Spinal cord (tissue), 10 donors: ENCODE data around the gene PAXIP1. TPM values are rescaled to one million over a fixed set of nuclear protein-coding genes. Genes with fewer than 3 reads are reported as not detected.

Source experiments
- DNase-seq, 6 donors: peaks; one replicate each; pipeline versions ENCODE4 v3.0.0 to v3.0.0-alpha.2; 2013 to 2015; ENCODE audit warnings: low spot score in 6 of 6, low read depth in 4 of 6
- H3K27ac ChIP-seq: one replicate; pipeline ENCODE4 v1.5.1; 2013; ENCODE audit warnings: low read depth, low read length, control low read depth
- H3K27me3 ChIP-seq: one replicate; pipeline ENCODE4 v1.6.1; 2013; ENCODE audit warnings: low read length; ENCODE audit not compliant: control insufficient read depth, insufficient read depth
- H3K36me3 ChIP-seq: one replicate; pipeline ENCODE4 v1.6.1; 2013; ENCODE audit warnings: low read length; ENCODE audit not compliant: control insufficient read depth, insufficient read depth
- H3K4me1 ChIP-seq: one replicate; pipeline ENCODE4 v1.6.1; 2013; ENCODE audit warnings: low read length; ENCODE audit not compliant: control insufficient read depth, insufficient read depth
- H3K4me3 ChIP-seq: one replicate; pipeline ENCODE4 v1.5.1; 2013; ENCODE audit warnings: low read depth, low read length, control low read depth
- H3K9me3 ChIP-seq: one replicate; pipeline ENCODE4 v1.6.1; 2013; ENCODE audit warnings: low read length; ENCODE audit not compliant: control insufficient read depth, insufficient read depth
- WGBS: methylation state at CpG from one replicate; pipeline ENCODE4 v1.1.5; 2013; ENCODE audit warnings: missing lambda C conversion rate; ENCODE audit not compliant: insufficient coverage; 5-methylcytosine and 5-hydroxymethylcytosine counted together
- polyA plus RNA-seq, 2 donors: library from polyadenylated mRNA; unstranded; fragments of 120-200 nt; gene quantifications; one replicate each; pipeline ENCODE4 v1.2.1, GENCODE V29; 2013; ENCODE audit not compliant: insufficient read length in 2 of 2
- total RNA-seq, 2 donors: library from RNA; depleted of rRNA in 1 of 2; stranded (reverse); fragments of 120-200 nt in 1 of 2; fragments of >200 nt in 1 of 2; gene quantifications; one replicate each; pipeline versions ENCODE4 v1.2.3 to v1.2.4, GENCODE V29; 2013 to 2014
- donor health status: healthy.

PAXIP1 gene
- total and polyA plus RNA-seq, 4 donors: 10.1 to 14.4 (median 11.6) TPM

DNA sequence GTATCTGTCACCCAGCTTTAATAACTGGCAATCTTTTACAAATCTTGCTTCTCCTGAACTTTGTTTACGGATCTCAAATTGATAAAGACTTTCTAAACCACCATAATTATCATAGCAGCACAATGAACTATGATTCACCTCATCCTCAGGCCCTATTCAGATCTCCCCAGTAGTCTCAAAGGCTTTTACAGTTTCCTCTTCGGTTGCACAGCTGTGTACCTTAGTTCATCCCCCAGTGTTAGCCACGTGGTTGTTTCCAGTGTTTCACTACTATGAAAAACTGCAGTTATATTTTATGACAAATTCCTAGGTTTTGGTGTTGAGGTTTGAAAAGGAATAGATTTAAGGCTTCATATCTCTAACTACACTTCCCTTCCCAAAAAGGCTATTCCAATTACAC is 24.9 kb downstream of the PAXIP1 start:
- H3K4me1 ChIP-seq: no peaks in the 10 kb centered on the region
- H3K9me3 ChIP-seq: no peaks in the 10 kb centered on the region
- no peak overlapping the region for H3K4me3 ChIP-seq
- WGBS: 100% methylated on average over 1 of the region's 3 CpGs
- no peak overlapping the region for H3K27ac ChIP-seq
- H3K27me3 ChIP-seq: no peaks in the 10 kb centered on the region
- DNase-seq: no peak
- peaks cover 8% of the 10 kb centered on the region for H3K36me3 ChIP-seq

DNA sequence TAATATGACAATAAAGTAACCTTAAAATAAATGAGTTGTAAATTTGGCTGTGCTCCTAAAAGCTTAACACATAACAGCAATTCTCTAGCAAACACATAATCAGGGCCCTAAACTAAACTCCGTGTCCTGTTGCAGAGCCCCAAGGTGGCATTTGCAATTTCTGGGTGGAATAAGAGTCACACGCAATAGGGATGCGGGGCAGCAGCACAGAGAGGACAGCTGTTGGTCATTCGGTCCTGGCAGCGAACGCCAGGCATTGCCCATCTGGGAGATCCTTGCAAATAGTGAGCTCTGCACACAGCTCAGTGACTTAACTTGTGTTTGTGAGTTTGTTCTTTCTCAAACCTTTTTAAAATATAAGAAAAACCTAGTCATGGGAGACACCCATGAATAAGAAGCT is 25.7 kb downstream of the PAXIP1 start:
- Histone ChIP-seq H3K4me3 (no peak overlapping the region), H3K36me3 (peaks cover 11% of the 10 kb centered on the region), H3K9me3 (no peaks in the 10 kb centered on the region), H3K27me3 (no peaks in the 10 kb centered on the region), H3K4me1 (no peaks in the 10 kb centered on the region), H3K27ac (no peak overlapping the region)
- no peak for DNase-seq
- WGBS: 76% methylated on average over 2 of the region's 6 CpGs

DNA sequence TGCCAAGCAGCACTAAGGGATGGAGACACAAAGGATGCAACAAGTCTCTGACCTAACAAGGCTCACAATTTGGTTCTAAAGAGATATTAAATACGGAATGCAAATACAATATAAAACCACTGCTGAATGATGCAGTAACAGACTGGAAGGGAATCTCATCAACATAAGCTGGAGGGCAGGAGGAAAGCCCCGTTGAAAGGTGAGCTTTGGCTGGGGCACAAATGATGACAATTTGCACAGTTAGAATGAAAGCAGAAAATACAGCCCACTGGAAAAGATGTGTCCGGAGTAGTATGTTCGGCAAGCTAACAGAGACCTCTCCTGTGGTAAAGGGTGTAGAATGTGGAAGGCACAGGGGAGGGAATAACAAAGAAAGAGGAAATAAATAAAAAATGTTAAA is 26.1 kb downstream of the PAXIP1 start:
- Histone ChIP-seq H3K9me3 (no peaks in the 10 kb centered on the region), H3K4me1 (no peaks in the 10 kb centered on the region), H3K36me3 (peaks cover 11% of the 10 kb centered on the region), H3K27me3 (no peaks in the 10 kb centered on the region), H3K4me3 (no peak overlapping the region), H3K27ac (no peak overlapping the region)
- WGBS: 93% methylated on average over 3 of the region's 4 CpGs
- no peak for DNase-seq

DNA sequence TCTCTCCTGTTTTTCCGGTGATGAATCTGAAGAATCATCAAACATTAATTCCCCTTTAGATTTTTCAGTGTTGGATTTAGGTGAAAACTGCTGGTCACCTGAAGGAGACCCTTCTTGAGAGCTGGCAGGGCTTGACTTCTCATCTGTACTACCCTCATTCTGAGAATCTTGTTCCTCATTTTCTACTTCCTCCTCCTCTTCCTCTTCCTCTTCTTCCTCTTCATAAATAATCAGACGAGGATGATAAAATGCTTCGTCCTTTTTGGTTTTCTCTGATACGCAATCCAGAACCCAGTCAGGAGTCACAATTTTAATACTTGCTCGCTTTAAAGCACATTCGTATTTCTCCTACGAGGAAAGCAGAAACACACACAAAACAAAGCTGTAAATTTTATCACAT is 26.9 kb downstream of the PAXIP1 start:
- Histone ChIP-seq H3K4me1 (peaks cover 2% of the 10 kb centered on the region), H3K27ac (no peak overlapping the region), H3K27me3 (no peaks in the 10 kb centered on the region), H3K9me3 (no peaks in the 10 kb centered on the region), H3K36me3 (peaks cover 13% of the 10 kb centered on the region), H3K4me3 (no peak overlapping the region)
- no peak for DNase-seq
- WGBS: 84% methylated on average over 4 of the region's 7 CpGs

DNA sequence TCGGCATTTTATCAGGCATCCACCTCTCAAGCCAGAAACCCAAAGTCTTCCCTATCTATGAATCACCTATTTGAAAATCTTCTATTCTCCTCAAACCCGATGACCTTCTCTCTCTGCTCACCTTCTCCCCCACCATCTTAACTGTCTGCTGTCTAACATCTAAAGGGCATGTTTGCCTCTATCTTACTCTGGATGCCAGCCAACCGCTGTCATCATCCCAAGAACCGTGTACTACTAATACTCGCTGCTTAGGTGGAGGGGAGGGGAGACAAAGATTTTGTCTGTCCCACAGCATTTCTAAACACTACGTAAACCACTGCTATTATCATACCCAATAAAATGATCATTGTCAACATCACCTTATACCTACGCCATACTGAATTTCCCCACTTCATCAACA is 29.5 kb downstream of the PAXIP1 start:
- Histone ChIP-seq H3K4me3 (no peak overlapping the region), H3K27me3 (no peaks in the 10 kb centered on the region), H3K4me1 (peaks cover 11% of the 10 kb centered on the region), H3K36me3 (peaks cover 27% of the 10 kb centered on the region), H3K27ac (no peak overlapping the region), H3K9me3 (no peaks in the 10 kb centered on the region)
- 89% methylated on average over 2 of the region's 7 CpGs for WGBS
- DNase-seq: no peak

DNA sequence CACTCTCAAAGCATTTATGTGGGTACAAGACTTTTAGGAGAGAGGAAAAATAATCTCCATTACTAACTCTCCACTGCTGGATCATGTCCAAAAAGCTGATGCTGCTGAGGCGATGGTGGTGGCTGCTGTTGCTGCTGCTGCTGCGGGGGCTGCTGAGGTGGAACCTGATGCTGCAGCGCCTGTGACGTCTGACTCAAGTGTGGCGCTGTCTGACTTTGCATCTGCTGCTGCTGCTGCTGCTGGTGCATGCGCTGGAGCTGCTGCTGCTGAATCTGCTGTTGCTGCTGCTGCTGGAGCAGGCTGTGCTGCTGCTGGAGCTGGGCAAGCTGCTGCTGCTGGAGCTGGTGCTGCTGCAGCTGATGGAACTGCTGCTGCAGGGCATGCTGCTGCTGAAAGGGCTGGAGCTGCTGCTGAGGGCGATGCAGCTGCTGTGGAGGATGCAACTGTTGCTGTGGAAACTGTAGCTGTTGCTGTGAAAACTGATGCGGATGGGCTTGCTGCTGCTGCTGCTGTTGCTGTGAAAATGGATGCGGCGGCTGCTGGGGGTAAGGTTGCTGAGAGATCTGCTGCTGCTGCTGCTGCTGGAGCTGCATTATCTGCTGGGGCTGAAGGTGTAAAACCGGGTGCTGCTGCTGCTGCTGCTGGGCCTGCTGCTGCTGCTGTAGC is 34.5 kb downstream of the PAXIP1 start:
- 65% methylated on average over 11 of the region's 11 CpGs for WGBS
- Histone ChIP-seq H3K27me3 (no peaks in the 10 kb centered on the region), H3K27ac (no peak overlapping the region), H3K9me3 (no peaks in the 10 kb centered on the region), H3K36me3 (peaks cover 42% of the 10 kb centered on the region), H3K4me3 (no peak overlapping the region), H3K4me1 (peaks cover 13% of the 10 kb centered on the region)
- DNase-seq: peak in 2 of 6 donors; percentile 23 to 76

DNA sequence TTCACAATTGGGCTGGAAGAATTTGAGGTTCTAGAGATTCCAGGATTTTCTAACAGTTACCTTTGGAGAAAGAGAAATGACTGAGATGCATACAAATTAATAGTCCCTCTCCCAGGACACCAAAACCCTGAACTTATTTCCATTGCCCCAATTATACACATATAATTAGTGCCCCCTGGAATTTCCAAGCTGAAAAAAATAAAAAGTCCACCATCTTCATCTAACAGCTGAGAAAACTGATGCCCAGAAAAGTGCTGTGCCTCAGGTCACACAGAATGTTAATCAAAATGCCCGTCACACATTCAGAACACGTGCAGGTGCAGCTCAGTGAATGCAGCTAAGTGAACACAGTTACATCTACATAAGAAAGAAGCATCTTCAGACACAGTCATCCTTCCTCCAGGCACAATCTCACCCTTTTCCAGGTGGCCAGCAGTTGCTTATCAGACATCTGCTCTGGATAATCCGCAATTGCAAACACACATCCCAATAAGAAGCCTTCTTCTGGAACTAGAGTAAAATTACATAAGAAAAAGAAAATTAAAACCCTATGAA is 35.4 kb downstream of the PAXIP1 start:
- WGBS: 59% methylated on average over 2 of the region's 3 CpGs
- no peaks in the 10 kb centered on the region for H3K27me3 ChIP-seq
- peaks cover 13% of the 10 kb centered on the region for H3K4me1 ChIP-seq
- no peaks in the 10 kb centered on the region for H3K9me3 ChIP-seq
- DNase-seq: peak in 2 of 6 donors; percentile 12 to 24
- H3K36me3 ChIP-seq: peaks cover 35% of the 10 kb centered on the region
- H3K27ac ChIP-seq: no peak overlapping the region
- H3K4me3 ChIP-seq: no peak overlapping the region

DNA sequence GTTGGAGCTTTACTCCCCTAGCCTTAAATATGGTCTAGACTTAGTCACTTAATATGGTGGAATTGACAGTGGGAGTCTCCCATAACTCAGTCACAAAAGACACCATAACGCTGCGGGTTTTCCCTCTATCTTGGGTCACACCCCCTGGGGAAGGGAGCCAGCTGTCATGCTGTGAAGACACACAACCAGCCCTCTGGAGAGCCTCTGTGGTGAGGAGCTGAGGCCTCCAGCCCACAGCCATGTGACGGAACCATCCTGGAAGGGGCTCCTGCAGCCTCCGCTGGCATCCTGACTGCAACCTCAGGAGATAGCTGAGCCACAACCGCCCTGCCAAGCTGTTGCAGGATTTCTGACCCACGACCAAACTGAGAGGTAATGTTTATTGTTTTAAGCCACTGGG is 37.9 kb downstream of the PAXIP1 start:
- Histone ChIP-seq H3K27me3 (no peaks in the 10 kb centered on the region), H3K36me3 (peaks cover 31% of the 10 kb centered on the region), H3K9me3 (no peaks in the 10 kb centered on the region), H3K4me1 (peaks cover 9% of the 10 kb centered on the region), H3K4me3 (no peak overlapping the region), H3K27ac (no peak overlapping the region)
- DNase-seq: no peak
- WGBS: 86% methylated on average over 3 of the region's 6 CpGs

DNA sequence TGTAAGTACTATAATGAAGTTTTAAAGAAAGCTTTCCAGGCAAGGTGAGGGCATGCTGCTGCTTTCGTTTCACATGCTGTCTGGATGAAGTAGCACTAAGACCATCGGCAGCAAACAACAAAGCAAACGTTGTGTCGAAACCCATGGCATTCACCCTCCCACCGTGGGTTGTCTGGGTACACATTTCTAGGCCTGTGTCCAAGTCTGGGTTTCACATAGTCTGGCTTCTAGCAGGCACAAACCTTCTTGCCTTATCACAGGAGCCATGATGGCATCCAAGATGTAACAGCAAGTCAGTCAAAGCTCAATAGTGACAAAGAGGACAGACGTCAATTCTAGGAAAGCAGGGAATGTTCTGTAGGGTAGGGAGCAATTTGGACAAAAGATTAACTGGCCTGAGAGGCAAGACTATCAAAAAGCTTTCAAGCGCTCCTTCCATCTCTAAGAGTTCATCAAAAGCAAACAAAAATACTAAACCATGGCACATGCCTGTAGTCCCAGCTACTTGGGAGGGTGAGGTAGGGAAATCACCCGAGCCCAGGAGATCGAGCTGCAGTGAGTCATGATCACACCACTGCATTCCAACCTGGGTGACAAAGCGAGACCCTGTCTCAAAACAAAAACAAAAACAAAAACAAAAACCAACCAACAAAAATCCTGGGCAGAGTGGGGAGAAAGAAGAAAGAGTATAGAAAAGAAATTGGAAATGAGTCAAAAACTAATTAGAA is 42.7 kb downstream of the PAXIP1 start:
- H3K4me1 ChIP-seq: no peaks in the 10 kb centered on the region
- H3K27ac ChIP-seq: no peak overlapping the region
- peak in 2 of 6 donors; percentile 27 to 64 for DNase-seq
- H3K4me3 ChIP-seq: no peak overlapping the region
- H3K9me3 ChIP-seq: no peaks in the 10 kb centered on the region
- WGBS: 31% methylated on average over 5 of the region's 10 CpGs
- H3K36me3 ChIP-seq: peaks cover 15% of the 10 kb centered on the region
- no peaks in the 10 kb centered on the region for H3K27me3 ChIP-seq

DNA sequence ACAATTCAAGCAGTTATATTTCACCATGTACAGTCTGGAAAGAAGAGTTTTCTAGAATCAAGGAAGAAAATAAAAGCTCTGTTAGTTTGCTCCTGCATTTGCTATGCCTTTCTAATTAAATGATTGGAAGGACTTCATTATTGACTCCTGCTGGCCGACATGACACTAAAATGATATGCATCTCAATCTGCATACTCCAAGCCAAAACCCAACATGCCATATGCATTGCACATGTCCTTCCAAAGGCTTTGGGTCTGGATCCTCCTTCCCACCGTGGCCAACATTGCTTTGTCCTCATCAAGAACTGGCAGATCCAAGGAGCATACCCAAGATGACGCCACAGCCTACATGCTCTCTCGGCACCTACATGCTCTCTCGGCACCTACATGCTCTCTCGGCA is 46.5 kb downstream of the PAXIP1 start:
- 97% methylated on average over 5 of the region's 6 CpGs for WGBS
- Histone ChIP-seq H3K27me3 (no peaks in the 10 kb centered on the region), H3K4me1 (no peaks in the 10 kb centered on the region), H3K9me3 (no peaks in the 10 kb centered on the region), H3K36me3 (peaks cover 19% of the 10 kb centered on the region), H3K27ac (no peak overlapping the region), H3K4me3 (no peak overlapping the region)
- no peak for DNase-seq
